Mesodermal cell (in vitro differentiated cells): ENCODE data around the gene MAD1L1.
"Not testable (repeated sequence)": the region's sequence is repeated elsewhere in the genome, so short reads cannot be mapped to it uniquely, and the experiment has no call there.

Experiments used
- H3K27ac ChIP-seq: 2 replicates; pipeline ENCODE4 v1.7.0; 2013; ENCODE audit warnings: mild to moderate bottlenecking, low read depth, low read length, moderate library complexity; ENCODE audit not compliant: severe bottlenecking
- H3K36me3 ChIP-seq: 2 replicates; pipeline ENCODE4 v1.7.1; 2013; ENCODE audit warnings: mild to moderate bottlenecking, low read length, moderate library complexity; ENCODE audit not compliant: control insufficient read depth, insufficient read depth
- H3K4me1 ChIP-seq: one replicate; pipeline ENCODE4 v1.7.1; 2013; ENCODE audit warnings: mild to moderate bottlenecking, low read length; ENCODE audit not compliant: insufficient read depth, control insufficient read depth, poor library complexity, severe bottlenecking
- H3K4me3 ChIP-seq: 2 replicates; pipeline ENCODE4 v1.7.0; 2013; ENCODE audit warnings: low read length, control low read depth, mild to moderate bottlenecking; ENCODE audit not compliant: insufficient read depth, poor library complexity, severe bottlenecking; ENCODE audit errors: extremely low read depth
- H3K9me3 ChIP-seq: 2 replicates; pipeline ENCODE4 v1.7.1; 2013; ENCODE audit warnings: mild to moderate bottlenecking, low read length, moderate library complexity; ENCODE audit not compliant: control insufficient read depth
- WGBS, 2 experiments: methylation state at CpG; one replicate each; pipeline ENCODE4 v1.1.5; 2013; ENCODE audit warnings: missing lambda C conversion rate in 2 of 2; ENCODE audit not compliant: insufficient coverage in 2 of 2; 5-methylcytosine and 5-hydroxymethylcytosine counted together

MAD1L1 gene

GRCh38 chr7:2271273-2272026, 38.7 kb upstream of the MAD1L1 start:
- Histone ChIP-seq H3K4me3 (no peak overlapping the region), H3K9me3 (no peaks in the 10 kb centered on the region), H3K4me1 (peaks cover 7% of the 10 kb centered on the region), H3K36me3 (peaks cover 31% of the 10 kb centered on the region), H3K27ac (no peak overlapping the region)
- 94 to 95% methylated on average over 24 to 25 of the region's 27 CpGs for WGBS, 2 experiments

- peaks cover 37% of the 10 kb centered on the region for H3K36me3 ChIP-seq
- no peaks in the 10 kb centered on the region for H3K9me3 ChIP-seq
- peaks cover 7% of the 10 kb centered on the region for H3K4me1 ChIP-seq
- H3K27ac ChIP-seq: no peak overlapping the region
- 84 to 87% methylated on average over 6 of the region's 8 CpGs for WGBS, 2 experiments
- H3K4me3 ChIP-seq: no peak overlapping the region
Observed at GRCh38 chr7:2270495-2270894, 37.8 kb upstream of the MAD1L1 start.

- Histone ChIP-seq H3K27ac (peak overlapping the region; percentile 64), H3K4me3 (no peak overlapping the region), H3K9me3 (no peaks in the 10 kb centered on the region), H3K36me3 (peaks cover 32% of the 10 kb centered on the region), H3K4me1 (peaks cover 7% of the 10 kb centered on the region)
- WGBS, 2 experiments: 81 to 87% methylated on average over 8 of the region's 10 CpGs
Observed at GRCh38 chr7:2269991-2270460, 37.3 kb upstream of the MAD1L1 start.

- H3K9me3 ChIP-seq, H3K4me1 ChIP-seq, H3K4me3 ChIP-seq: not testable (repeated sequence)
- WGBS, 2 experiments: 52 to 54% methylated on average over 5 to 7 of the region's 18 CpGs
- peaks cover 26% of the 10 kb centered on the region for H3K36me3 ChIP-seq
- peak overlapping the region; percentile 64 for H3K27ac ChIP-seq
Observed at GRCh38 chr7:2269089-2269990, 36.6 kb upstream of the MAD1L1 start.

- Histone ChIP-seq H3K27ac (no peak overlapping the region), H3K9me3 (no peaks in the 10 kb centered on the region), H3K4me3 (no peak overlapping the region), H3K4me1 (peaks cover 7% of the 10 kb centered on the region), H3K36me3 (peaks cover 33% of the 10 kb centered on the region)
- 90 to 93% methylated on average over 8 to 9 of the region's 10 CpGs for WGBS, 2 experiments
Observed at GRCh38 chr7:2266911-2267310, 34.2 kb upstream of the MAD1L1 start.

- H3K4me1 ChIP-seq: no peaks in the 10 kb centered on the region
- no peak overlapping the region for H3K27ac ChIP-seq
- WGBS, 2 experiments: 94 to 95% methylated on average over 23 of the region's 23 CpGs
- H3K36me3 ChIP-seq: peaks cover 36% of the 10 kb centered on the region
- no peaks in the 10 kb centered on the region for H3K9me3 ChIP-seq
- no peak overlapping the region for H3K4me3 ChIP-seq
Observed at GRCh38 chr7:2264158-2264557, 31.4 kb upstream of the MAD1L1 start.

- H3K27ac ChIP-seq: no peak overlapping the region
- H3K4me3 ChIP-seq: no peak overlapping the region
- peaks cover 36% of the 10 kb centered on the region for H3K36me3 ChIP-seq
- whole genome bisulfite sequencing, 2 experiments: 93 to 95% methylated on average over 18 of the region's 18 CpGs
- no peaks in the 10 kb centered on the region for H3K9me3 ChIP-seq
- H3K4me1 ChIP-seq: no peaks in the 10 kb centered on the region
Observed at GRCh38 chr7:2263176-2263575, 30.4 kb upstream of the MAD1L1 start.

- Histone ChIP-seq H3K9me3 (no peaks in the 10 kb centered on the region), H3K4me1 (no peaks in the 10 kb centered on the region), H3K4me3 (no peak overlapping the region), H3K27ac (no peak overlapping the region), H3K36me3 (peaks cover 36% of the 10 kb centered on the region)
- WGBS, 2 experiments: 85 to 94% methylated on average over 11 to 14 of the region's 14 CpGs
Observed at GRCh38 chr7:2261611-2262010, 28.9 kb upstream of the MAD1L1 start.

- no peak overlapping the region for H3K4me3 ChIP-seq
- H3K36me3 ChIP-seq: peaks cover 38% of the 10 kb centered on the region
- no peaks in the 10 kb centered on the region for H3K9me3 ChIP-seq
- no peak overlapping the region for H3K27ac ChIP-seq
- no peaks in the 10 kb centered on the region for H3K4me1 ChIP-seq
- 91 to 93% methylated on average over 2 to 4 of the region's 5 CpGs for WGBS, 2 experiments
Observed at GRCh38 chr7:2260820-2261219, 28.1 kb upstream of the MAD1L1 start.

GRCh38 chr7:2259480-2259879, 26.7 kb upstream of the MAD1L1 start:
- Histone ChIP-seq H3K9me3 (no peaks in the 10 kb centered on the region), H3K27ac (no peak overlapping the region), H3K4me1 (no peaks in the 10 kb centered on the region), H3K36me3 (peaks cover 40% of the 10 kb centered on the region), H3K4me3 (no peak overlapping the region)
- 97 to 100% methylated on average over 5 of the region's 9 CpGs for WGBS, 2 experiments
